Endothelial cell of umbilical vein (primary cell): ENCODE results near the gene ZBTB18. TPM values are rescaled to one million over a fixed set of nuclear protein-coding genes. Genes with fewer than 3 reads are reported as not detected.

Source experiments
- BruUV-seq: library from RNA; stranded (reverse); fragments of 400-500 nt; replicated peaks from 2 replicates; lab custom pipeline; 2021; lab: Mats Ljungman, UMichigan
- CTCF ChIA-PET: fragments of 300-600, 350-600 bp; sonication (Branson Sonifier 250); formaldehyde crosslinking; loops from one replicate; lab custom pipeline; 2021; ENCODE audit warnings: antibody characterized with exemption, inconsistent platforms; lab: Charles Lee
- POLR2A ChIA-PET: fragments of 300-600, 350-600 bp; sonication (Branson Sonifier 250); formaldehyde crosslinking; loops from one replicate; lab custom pipeline; 2021; ENCODE audit warnings: antibody characterized with exemption, inconsistent platforms; lab: Charles Lee
- DNase-seq: peaks from one replicate; pipeline ENCODE4 v3.0.0-alpha.2; 2011; ENCODE audit warnings: low read depth, low spot score
- FAIRE-seq: peaks from 2 replicates; lab custom pipeline; 2011; peaks lifted over from hg19 to GRCh38; lab: Jason Lieb, UNC
- H2AFZ ChIP-seq: 2 replicates; pipeline ENCODE4 v1.6.0; 2012; ENCODE audit warnings: low read depth, low read length, control low read depth, inconsistent platforms
- H3K27ac ChIP-seq: 2 replicates; pipeline ENCODE4 v1.5.1; 2011; ENCODE audit warnings: low read depth, mild to moderate bottlenecking, control low read depth, low read length, moderate library complexity; ENCODE audit not compliant: insufficient read depth
- H3K27me3 ChIP-seq, 2 experiments: 2 replicates each; pipeline versions ENCODE4 v1.6.0 to v1.6.1; 2011; ENCODE audit warnings: low read length in 2 of 2, mixed read lengths in 1 of 2; ENCODE audit not compliant: control insufficient read depth in 2 of 2, insufficient read depth in 2 of 2
- H3K36me3 ChIP-seq, 2 experiments: 2 replicates in 1 of 2; 3 replicates in 1 of 2; pipeline ENCODE4 v1.5.1; 2011; ENCODE audit warnings: low read length in 2 of 2, mild to moderate bottlenecking in 1 of 2, moderate library complexity in 1 of 2; ENCODE audit not compliant: control insufficient read depth in 2 of 2, insufficient read depth in 2 of 2; ENCODE audit errors: extremely low read depth in 1 of 2
- H3K4me1 ChIP-seq: 3 replicates; pipeline ENCODE4 v1.5.1; 2011; ENCODE audit warnings: mild to moderate bottlenecking, low read length; ENCODE audit not compliant: control insufficient read depth, insufficient read depth; ENCODE audit errors: extremely low read depth
- H3K4me2 ChIP-seq: 2 replicates; pipeline ENCODE4 v1.6.1; 2011; ENCODE audit warnings: low read length, control low read depth, mixed read lengths; ENCODE audit not compliant: insufficient read depth
- H3K4me3 ChIP-seq, 3 experiments: fragments of 200-600 bp in 1 of 3; sonication (generic), shearing (Covaris generic) in 1 of 3; replicated peaks in 1 of 3; 2 replicates each; pipeline ENCODE4 v1.5.1; 2011 to 2016; ENCODE audit warnings: control low read depth in 3 of 3, low read length in 3 of 3, mild to moderate bottlenecking in 2 of 3, inconsistent platforms in 1 of 3, low read depth in 1 of 3, moderate library complexity in 1 of 3; ENCODE audit not compliant: insufficient read depth in 1 of 3
- H3K79me2 ChIP-seq: 2 replicates; pipeline ENCODE4 v1.6.0; 2012; ENCODE audit warnings: low read length, inconsistent platforms; ENCODE audit not compliant: control insufficient read depth, insufficient read depth
- H3K9ac ChIP-seq: replicated peaks from 2 replicates; pipeline ENCODE3; 2011; ENCODE audit warnings: low read length, control low read depth; ENCODE audit not compliant: insufficient read depth; ENCODE audit errors: extremely low read depth
- H3K9me1 ChIP-seq: replicated peaks from 3 replicates; pipeline ENCODE4 v1.6.0; 2011; ENCODE audit warnings: mild to moderate bottlenecking, low read length; ENCODE audit not compliant: control insufficient read depth, insufficient read depth; ENCODE audit errors: extremely low read depth
- H3K9me3 ChIP-seq: replicated peaks from 2 replicates; pipeline ENCODE4 v1.5.1; 2012; ENCODE audit warnings: low read length, inconsistent platforms; ENCODE audit not compliant: control insufficient read depth, insufficient read depth
- H4K20me1 ChIP-seq: replicated peaks from 2 replicates; pipeline ENCODE3; 2011; ENCODE audit warnings: mild to moderate bottlenecking, low read length; ENCODE audit not compliant: control insufficient read depth, insufficient read depth; ENCODE audit errors: extremely low read depth
- EZH2 ChIP-seq: IDR thresholded peaks from 2 replicates; pipeline ENCODE4 v1.6.1; 2012; ENCODE audit warnings: borderline replicate concordance, low read depth, mild to moderate bottlenecking, moderate library complexity, low read length, inconsistent platforms; ENCODE audit not compliant: severe bottlenecking
- FOS ChIP-seq: IDR thresholded peaks from 2 replicates; pipeline ENCODE4 v1.6.1; 2011; ENCODE audit warnings: mild to moderate bottlenecking, low read length, moderate library complexity, borderline replicate concordance; ENCODE audit not compliant: insufficient read depth
- GATA2 ChIP-seq: IDR thresholded peaks from 2 replicates; pipeline ENCODE4 v1.7.0; 2011; ENCODE audit warnings: low read depth, mild to moderate bottlenecking, moderate library complexity, mixed read lengths, low read length; ENCODE audit not compliant: insufficient read length, insufficient read depth
- JUN ChIP-seq: IDR thresholded peaks from 2 replicates; pipeline ENCODE4 v1.6.1; 2011; ENCODE audit warnings: borderline replicate concordance, low read depth; ENCODE audit not compliant: insufficient read length, insufficient read depth
- MYC ChIP-seq: IDR thresholded peaks from one replicate; pipeline ENCODE4 v1.6.1; 2011; ENCODE audit warnings: mild to moderate bottlenecking, low read depth, low read length
- POLR2A ChIP-seq: IDR thresholded peaks from 2 replicates; pipeline ENCODE4 v1.6.1; 2012; ENCODE audit warnings: low read depth, mild to moderate bottlenecking, control low read depth, low read length
- POLR2AphosphoS5 ChIP-seq: IDR thresholded peaks from 2 replicates; pipeline ENCODE4 v1.6.1; 2012; ENCODE audit warnings: low read depth, mild to moderate bottlenecking, control low read depth, low read length, moderate library complexity; ENCODE audit not compliant: insufficient read depth
- dilution Hi-C: fragments of 300-500 bp; cut with MboI; formaldehyde crosslinking; loops from one replicate; pipeline ENCODE4 v1.15.0; 2019; ENCODE audit warnings: low sequenced_read_pairs; ENCODE audit not compliant: extremely low pct_ligation_motif_present
- intact Hi-C: fragments of 100-400 bp; cut with micrococcal nuclease; formaldehyde crosslinking; loops from one replicate; pipeline ENCODE4 v1.10.0; 2022
- polyA plus RNA-seq, 4 experiments: library from polyadenylated mRNA; depleted of rRNA in 3 of 4; stranded (reverse) in 3 of 4; unstranded in 1 of 4; fragments of >200 nt; gene quantifications; 2 replicates each; pipeline versions ENCODE4 v1.2.1 to v1.2.3, GENCODE V29; 2011 to 2012; ENCODE audit warnings: missing spikeins in 1 of 4
- total RNA-seq: library from RNA; stranded (reverse); gene quantifications from 2 replicates; pipeline ENCODE4 v1.2.3, GENCODE V29; 2021
- TF ChIP-seq, protein P1 (sequence below), 2 donors: IDR thresholded peaks; 1 replicate in 1 of 2; 2 replicates in 1 of 2; pipeline ENCODE4 v1.5.1; 2011; ENCODE audit warnings: low read length in 2 of 2, mild to moderate bottlenecking in 2 of 2, moderate library complexity in 2 of 2, control low read depth in 1 of 2, inconsistent platforms in 1 of 2, low read depth in 1 of 2; ENCODE audit not compliant: insufficient read depth in 1 of 2; ENCODE audit errors: extremely low read depth in 1 of 2
- TF ChIP-seq, protein P2 (sequence below): IDR thresholded peaks from 2 replicates; pipeline ENCODE4 v1.6.1; 2011; ENCODE audit not compliant: insufficient read depth, insufficient read length

The ZBTB18 gene
- total and polyA plus RNA-seq, 2 donors (not counting 3 experiments of a cell fraction or from before 2014, with no cell fraction given) = 15.5 to 21.1 TPM

DNA sequence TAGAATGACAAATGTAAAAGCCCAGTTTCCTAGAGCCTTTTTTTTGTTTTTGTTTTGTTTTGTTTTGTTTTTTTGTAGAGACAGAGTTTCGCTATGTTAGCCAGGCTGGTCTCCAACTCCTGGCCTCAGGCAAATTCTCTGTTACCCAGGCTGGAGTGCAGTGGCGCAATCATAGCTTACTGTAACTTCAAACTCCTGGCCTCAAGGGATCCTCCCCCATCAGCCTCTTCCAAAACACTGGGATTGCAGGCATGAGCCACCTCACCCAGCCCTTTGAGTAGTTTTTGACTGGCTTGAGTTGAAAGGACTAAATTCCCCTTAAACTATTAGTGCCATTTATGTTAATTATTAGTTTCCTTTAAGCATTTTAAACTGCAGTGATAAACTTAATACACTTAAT, 28.8 kb upstream of the ZBTB18 start:
- FAIRE-seq (no peak), DNase-seq (no peak)
- ChIA-PET POLR2A (no interaction called here), CTCF (no interaction called here)
- Histone ChIP-seq H3K27me3 (peaks cover 0 to 4% of the 10 kb centered on the region in 2 experiments), H3K27ac (no peak overlapping the region), H4K20me1 (no peaks in the 10 kb centered on the region), H3K9me1 (no peaks in the 10 kb centered on the region), H3K9ac (no peak overlapping the region), H3K4me1 (no peaks in the 10 kb centered on the region), H3K4me3 (no peak overlapping the region), H3K4me2 (no peak overlapping the region), H3K79me2 (no peaks in the 10 kb centered on the region), H3K36me3 (no peaks in the 10 kb centered on the region), H2AFZ (no peak overlapping the region), H3K9me3 (no peaks in the 10 kb centered on the region)
- intact Hi-C loops (no loop called here), dilution Hi-C loops (no loop called here)
- TF ChIP-seq, protein P1, sequence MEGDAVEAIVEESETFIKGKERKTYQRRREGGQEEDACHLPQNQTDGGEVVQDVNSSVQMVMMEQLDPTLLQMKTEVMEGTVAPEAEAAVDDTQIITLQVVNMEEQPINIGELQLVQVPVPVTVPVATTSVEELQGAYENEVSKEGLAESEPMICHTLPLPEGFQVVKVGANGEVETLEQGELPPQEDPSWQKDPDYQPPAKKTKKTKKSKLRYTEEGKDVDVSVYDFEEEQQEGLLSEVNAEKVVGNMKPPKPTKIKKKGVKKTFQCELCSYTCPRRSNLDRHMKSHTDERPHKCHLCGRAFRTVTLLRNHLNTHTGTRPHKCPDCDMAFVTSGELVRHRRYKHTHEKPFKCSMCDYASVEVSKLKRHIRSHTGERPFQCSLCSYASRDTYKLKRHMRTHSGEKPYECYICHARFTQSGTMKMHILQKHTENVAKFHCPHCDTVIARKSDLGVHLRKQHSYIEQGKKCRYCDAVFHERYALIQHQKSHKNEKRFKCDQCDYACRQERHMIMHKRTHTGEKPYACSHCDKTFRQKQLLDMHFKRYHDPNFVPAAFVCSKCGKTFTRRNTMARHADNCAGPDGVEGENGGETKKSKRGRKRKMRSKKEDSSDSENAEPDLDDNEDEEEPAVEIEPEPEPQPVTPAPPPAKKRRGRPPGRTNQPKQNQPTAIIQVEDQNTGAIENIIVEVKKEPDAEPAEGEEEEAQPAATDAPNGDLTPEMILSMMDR (IDR thresholded peaks at IDR 0.05; ENCODE audit: extremely low read depth in 1 of 2, insufficient read depth in 1 of 2, low read depth in 1 of 2, low read length in 2 of 2) = no peak
- TF ChIP-seq POLR2A = no peak
- no peak for TF ChIP-seq EZH2
- TF ChIP-seq GATA2 = no peak
- no peak for TF ChIP-seq POLR2AphosphoS5
- no peak for TF ChIP-seq MYC
- no peak for TF ChIP-seq JUN
- TF ChIP-seq, protein P2, sequence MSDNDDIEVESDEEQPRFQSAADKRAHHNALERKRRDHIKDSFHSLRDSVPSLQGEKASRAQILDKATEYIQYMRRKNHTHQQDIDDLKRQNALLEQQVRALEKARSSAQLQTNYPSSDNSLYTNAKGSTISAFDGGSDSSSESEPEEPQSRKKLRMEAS = no peak
- no peak for TF ChIP-seq FOS
- BruUV-seq = no TSS peak
